ENCODE results near the gene CCDC158. TPM values are rescaled to one million over a fixed set of nuclear protein-coding genes. Genes with fewer than 3 reads are reported as not detected.

The CCDC158 gene
- total RNA-seq, 1 donor, result 0.36 TPM

DNA sequence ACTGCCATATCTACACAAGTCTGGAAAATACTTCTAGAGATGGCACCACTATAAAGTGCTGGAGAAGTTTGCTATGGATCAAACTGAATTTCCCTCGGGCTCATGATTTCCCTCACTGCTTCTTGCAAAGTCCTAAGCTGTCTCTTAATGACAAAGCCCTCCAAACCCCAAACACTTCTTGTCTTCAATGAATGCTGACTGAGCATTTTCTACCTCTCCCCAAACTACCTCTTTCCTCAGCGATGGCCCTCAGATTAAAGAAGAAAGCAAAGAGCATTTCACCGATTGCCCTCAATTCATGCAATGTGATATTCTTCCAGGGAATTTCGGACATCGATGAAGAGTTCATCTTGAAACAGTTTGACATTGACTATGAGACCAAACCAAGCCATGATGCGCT is 149.7 kb downstream of the CCDC158 start:
- TF ChIP-seq, protein P1, sequence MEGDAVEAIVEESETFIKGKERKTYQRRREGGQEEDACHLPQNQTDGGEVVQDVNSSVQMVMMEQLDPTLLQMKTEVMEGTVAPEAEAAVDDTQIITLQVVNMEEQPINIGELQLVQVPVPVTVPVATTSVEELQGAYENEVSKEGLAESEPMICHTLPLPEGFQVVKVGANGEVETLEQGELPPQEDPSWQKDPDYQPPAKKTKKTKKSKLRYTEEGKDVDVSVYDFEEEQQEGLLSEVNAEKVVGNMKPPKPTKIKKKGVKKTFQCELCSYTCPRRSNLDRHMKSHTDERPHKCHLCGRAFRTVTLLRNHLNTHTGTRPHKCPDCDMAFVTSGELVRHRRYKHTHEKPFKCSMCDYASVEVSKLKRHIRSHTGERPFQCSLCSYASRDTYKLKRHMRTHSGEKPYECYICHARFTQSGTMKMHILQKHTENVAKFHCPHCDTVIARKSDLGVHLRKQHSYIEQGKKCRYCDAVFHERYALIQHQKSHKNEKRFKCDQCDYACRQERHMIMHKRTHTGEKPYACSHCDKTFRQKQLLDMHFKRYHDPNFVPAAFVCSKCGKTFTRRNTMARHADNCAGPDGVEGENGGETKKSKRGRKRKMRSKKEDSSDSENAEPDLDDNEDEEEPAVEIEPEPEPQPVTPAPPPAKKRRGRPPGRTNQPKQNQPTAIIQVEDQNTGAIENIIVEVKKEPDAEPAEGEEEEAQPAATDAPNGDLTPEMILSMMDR (IDR thresholded peaks at IDR 0.05; ENCODE audit: extremely low read depth, low read depth, low read length), result no peak
- no peak overlapping the region for H3K4me2 ChIP-seq (ENCODE audit: insufficient read depth, low read length)
- no peaks in the 10 kb centered on the region for H3K79me2 ChIP-seq (ENCODE audit: insufficient read depth, low read length)
- peaks cover 16% of the 10 kb centered on the region for H3K27me3 ChIP-seq (ENCODE audit: insufficient read depth, low read length)
- H3K9me3 ChIP-seq (ENCODE audit: low read depth, low read length), result no peaks in the 10 kb centered on the region
- H4K20me1 ChIP-seq (ENCODE audit: insufficient read depth, low read length), result no peaks in the 10 kb centered on the region
- no peak for DNase-seq (ENCODE audit: insufficient read length, low spot score, missing footprints)
- H3K4me1 ChIP-seq (ENCODE audit: insufficient read depth, low read length), result no peaks in the 10 kb centered on the region
- no peaks in the 10 kb centered on the region for H3K36me3 ChIP-seq (ENCODE audit: insufficient read depth, low read length)
- no peak overlapping the region for H3K4me3 ChIP-seq (ENCODE audit: insufficient read depth, low read length)
- H2AFZ ChIP-seq (ENCODE audit: low read length), result no peak overlapping the region
- H3K27ac ChIP-seq (ENCODE audit: low read depth, low read length), result no peak overlapping the region

DNA sequence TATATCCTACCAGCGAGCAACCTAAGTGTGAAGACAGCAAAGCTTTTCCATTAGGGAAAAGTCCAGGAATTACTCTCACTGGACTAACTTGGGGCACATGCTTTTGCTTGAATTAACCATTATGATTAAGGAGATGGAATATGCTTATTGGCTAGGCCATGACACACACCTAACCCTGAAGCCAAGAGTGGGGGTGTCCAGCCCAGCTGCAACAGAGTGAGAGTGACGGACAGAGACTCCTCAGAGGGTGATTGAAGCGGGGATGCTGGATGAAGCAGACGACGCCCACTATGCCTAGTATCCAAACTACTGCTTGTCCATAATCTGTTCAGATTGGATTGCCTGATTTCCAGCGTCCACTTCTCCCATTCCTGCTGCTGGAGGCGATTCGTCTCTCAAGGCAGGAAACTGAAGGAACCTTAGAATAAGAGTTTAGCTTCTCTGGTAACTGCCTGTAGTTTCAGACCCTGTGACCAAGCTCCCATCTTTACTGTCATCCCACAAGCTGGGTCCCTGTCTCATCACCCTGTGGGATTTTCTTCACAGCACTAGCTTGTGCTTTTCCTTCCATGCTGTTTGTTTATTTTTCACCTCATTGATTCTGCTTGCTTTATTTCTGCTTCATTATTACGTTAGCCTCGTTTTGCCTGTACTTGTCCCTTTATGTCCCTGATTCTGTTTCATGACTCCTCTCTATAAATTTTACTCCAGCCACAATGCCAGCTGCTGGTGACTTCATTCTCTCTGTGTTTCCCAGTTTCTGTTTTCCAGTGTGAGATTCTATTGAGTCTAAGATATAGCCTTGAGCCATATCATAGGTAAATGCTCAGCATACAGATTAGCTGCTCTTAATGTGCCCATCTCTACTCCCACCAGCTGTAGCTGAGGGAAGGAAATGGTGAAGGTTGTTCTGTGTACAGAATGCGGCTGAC is 150.4 kb downstream of the CCDC158 start:
- no peaks in the 10 kb centered on the region for H3K79me2 ChIP-seq (ENCODE audit: insufficient read depth, low read length)
- H3K36me3 ChIP-seq (ENCODE audit: insufficient read depth, low read length), result no peaks in the 10 kb centered on the region
- H4K20me1 ChIP-seq (ENCODE audit: insufficient read depth, low read length), result no peaks in the 10 kb centered on the region
- H3K4me3 ChIP-seq (ENCODE audit: insufficient read depth, low read length), result no peak overlapping the region
- no peaks in the 10 kb centered on the region for H3K4me1 ChIP-seq (ENCODE audit: insufficient read depth, low read length)
- H3K27me3 ChIP-seq (ENCODE audit: insufficient read depth, low read length), result peaks cover 16% of the 10 kb centered on the region
- no peak for DNase-seq (ENCODE audit: insufficient read length, low spot score, missing footprints)
- no peak overlapping the region for H3K27ac ChIP-seq (ENCODE audit: low read depth, low read length)
- no peaks in the 10 kb centered on the region for H3K9me3 ChIP-seq (ENCODE audit: low read depth, low read length)
- H3K4me2 ChIP-seq (ENCODE audit: insufficient read depth, low read length), result no peak overlapping the region
- H2AFZ ChIP-seq (ENCODE audit: low read length), result no peak overlapping the region
- TF ChIP-seq, protein P1 (IDR thresholded peaks at IDR 0.05; ENCODE audit: extremely low read depth, low read depth, low read length), result no peak

DNA sequence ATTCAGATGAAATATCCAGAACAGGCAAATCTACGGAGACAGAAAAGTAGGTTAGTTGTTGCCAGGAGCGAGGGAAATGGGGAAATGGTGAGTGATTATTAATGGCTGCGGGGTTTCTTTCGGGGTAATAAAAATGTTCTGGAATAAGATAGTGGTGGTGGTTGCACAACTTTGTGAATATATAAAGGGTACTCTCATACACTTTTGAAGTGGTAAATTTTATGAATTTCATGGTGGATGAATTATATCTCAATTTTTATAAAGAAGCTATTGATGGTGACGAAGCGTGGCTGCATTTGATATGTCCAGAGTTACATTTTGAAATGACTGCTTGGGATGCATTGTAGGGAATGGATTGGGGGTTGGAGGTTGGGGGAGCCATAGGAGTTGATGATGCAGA is 153.1 kb downstream of the CCDC158 start:
- no peak for DNase-seq (ENCODE audit: insufficient read length, low spot score, missing footprints)
- no peaks in the 10 kb centered on the region for H3K9me3 ChIP-seq (ENCODE audit: low read depth, low read length)

DNA sequence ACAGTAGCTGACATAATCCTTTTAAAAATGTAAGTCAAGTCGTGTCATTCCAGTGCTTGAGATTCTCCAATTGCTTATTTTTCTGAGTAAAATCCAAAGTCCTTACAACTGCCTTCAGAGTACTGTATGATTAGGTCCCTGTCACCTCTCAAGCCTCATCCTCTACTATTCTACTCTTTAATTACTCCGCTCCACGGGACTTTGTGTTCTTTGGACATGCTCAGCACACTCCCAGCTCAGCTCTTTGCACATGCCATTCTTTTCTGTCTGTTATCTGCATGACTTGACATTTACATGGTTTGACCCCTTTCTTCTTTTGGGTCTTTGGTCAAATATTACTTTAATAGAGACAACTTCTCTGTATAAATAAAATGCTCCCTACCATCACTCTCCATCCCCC is 154.3 kb downstream of the CCDC158 start:
- no peaks in the 10 kb centered on the region for H3K4me1 ChIP-seq (ENCODE audit: insufficient read depth, low read length)
- no peak for DNase-seq (ENCODE audit: insufficient read length, low spot score, missing footprints)
- H3K27me3 ChIP-seq (ENCODE audit: insufficient read depth, low read length), result peaks cover 16% of the 10 kb centered on the region
- no peak overlapping the region for H3K4me3 ChIP-seq (ENCODE audit: insufficient read depth, low read length)
- no peaks in the 10 kb centered on the region for H3K36me3 ChIP-seq (ENCODE audit: insufficient read depth, low read length)
- no peaks in the 10 kb centered on the region for H4K20me1 ChIP-seq (ENCODE audit: insufficient read depth, low read length)
- no peaks in the 10 kb centered on the region for H3K9me3 ChIP-seq (ENCODE audit: low read depth, low read length)
- TF ChIP-seq, protein P1 (IDR thresholded peaks at IDR 0.05; ENCODE audit: extremely low read depth, low read depth, low read length), result no peak
- no peak overlapping the region for H2AFZ ChIP-seq (ENCODE audit: low read length)
- no peak overlapping the region for H3K27ac ChIP-seq (ENCODE audit: low read depth, low read length)
- H3K79me2 ChIP-seq (ENCODE audit: insufficient read depth, low read length), result no peaks in the 10 kb centered on the region
- H3K4me2 ChIP-seq (ENCODE audit: insufficient read depth, low read length), result no peak overlapping the region

More for the DNA sequence above, 153.1 kb downstream of the CCDC158 start:
- TF ChIP-seq, protein P1 (IDR thresholded peaks at IDR 0.05; ENCODE audit: extremely low read depth, low read depth, low read length), result no peak
- no peak overlapping the region for H3K27ac ChIP-seq (ENCODE audit: low read depth, low read length)
- no peaks in the 10 kb centered on the region for H3K36me3 ChIP-seq (ENCODE audit: insufficient read depth, low read length)
- no peaks in the 10 kb centered on the region for H3K4me1 ChIP-seq (ENCODE audit: insufficient read depth, low read length)
- peaks cover 19% of the 10 kb centered on the region for H3K27me3 ChIP-seq (ENCODE audit: insufficient read depth, low read length)
- no peaks in the 10 kb centered on the region for H4K20me1 ChIP-seq (ENCODE audit: insufficient read depth, low read length)
- no peak overlapping the region for H3K4me3 ChIP-seq (ENCODE audit: insufficient read depth, low read length)
- H2AFZ ChIP-seq (ENCODE audit: low read length), result no peak overlapping the region
- H3K79me2 ChIP-seq (ENCODE audit: insufficient read depth, low read length), result no peaks in the 10 kb centered on the region
- no peak overlapping the region for H3K4me2 ChIP-seq (ENCODE audit: insufficient read depth, low read length)
